ENCODE measurements around the gene ZNF236. TPM values are rescaled to one million over a fixed set of nuclear protein-coding genes. Genes with fewer than 3 reads are reported as not detected.

The ZNF236 gene
- total and polyA plus RNA-seq, 2 donors (not counting 3 experiments of a cell fraction or from before 2014, with no cell fraction given) = 4.5 to 14.7 TPM

- Histone ChIP-seq H3K4me2 (ENCODE audit: insufficient read depth, low read length) (no peak overlapping the region), H3K79me2 (ENCODE audit: control insufficient read depth, insufficient read depth, low read length) (no peaks in the 10 kb centered on the region), H4K20me1 (replicated peaks; ENCODE audit: control insufficient read depth, extremely low read depth, insufficient read depth, low read length) (no peaks in the 10 kb centered on the region), H3K9ac (replicated peaks; ENCODE audit: extremely low read depth, insufficient read depth, low read length) (no peak overlapping the region), H2AFZ (ENCODE audit: low read depth, low read length) (no peak overlapping the region), H3K9me1 (replicated peaks; ENCODE audit: control insufficient read depth, extremely low read depth, insufficient read depth, low read length) (no peaks in the 10 kb centered on the region), H3K27ac (ENCODE audit: insufficient read depth, low read depth, low read length) (no peak overlapping the region), H3K4me1 (ENCODE audit: control insufficient read depth, extremely low read depth, insufficient read depth, low read length) (no peaks in the 10 kb centered on the region), H3K9me3 (replicated peaks; ENCODE audit: control insufficient read depth, insufficient read depth, low read length) (no peaks in the 10 kb centered on the region), H3K36me3 (ENCODE audit: control insufficient read depth in 2 of 2, extremely low read depth in 1 of 2, insufficient read depth in 2 of 2, low read length in 2 of 2) (no peaks in the 10 kb centered on the region), H3K27me3 (ENCODE audit: control insufficient read depth in 2 of 2, insufficient read depth in 2 of 2, low read length in 2 of 2) (no peaks in the 10 kb centered on the region), H3K4me3 (replicated peaks in 1 of 3; ENCODE audit: insufficient read depth in 1 of 3, low read depth in 1 of 3, low read length in 3 of 3) (no peak overlapping the region)
- no TSS peak for BruUV-seq (replicated peaks)
- intact Hi-C loops (cut with micrococcal nuclease) (no loop called here), dilution Hi-C loops (cut with MboI; ENCODE audit: extremely low pct_ligation_motif_present, low sequenced_read_pairs) (no loop called here)
- POLR2A ChIA-PET = no interaction called here
- DNase-seq (ENCODE audit: low read depth, low spot score) (no peak), FAIRE-seq (no peak)
- TF ChIP-seq CTCF (IDR thresholded peaks at IDR 0.05; ENCODE audit: extremely low read depth in 1 of 2, insufficient read depth in 1 of 2, low read depth in 1 of 2, low read length in 2 of 2) = no peak
- TF ChIP-seq GATA2 (IDR thresholded peaks at IDR 0.05; ENCODE audit: insufficient read depth, insufficient read length, low read depth, low read length) = no peak
- TF ChIP-seq POLR2A (IDR thresholded peaks at IDR 0.05; ENCODE audit: low read depth, low read length) = no peak
- TF ChIP-seq JUN (IDR thresholded peaks at IDR 0.05; ENCODE audit: borderline replicate concordance, insufficient read depth, insufficient read length, low read depth) = no peak
- TF ChIP-seq MAX (IDR thresholded peaks at IDR 0.05; ENCODE audit: insufficient read depth, insufficient read length) = no peak
- no peak for TF ChIP-seq POLR2AphosphoS5 (IDR thresholded peaks at IDR 0.05; ENCODE audit: insufficient read depth, low read depth, low read length)
- no peak for TF ChIP-seq FOS (IDR thresholded peaks at IDR 0.05; ENCODE audit: borderline replicate concordance, insufficient read depth, low read length)
- TF ChIP-seq MYC (IDR thresholded peaks at IDR 0.05; ENCODE audit: low read depth, low read length) = no peak
- TF ChIP-seq EZH2 (IDR thresholded peaks at IDR 0.05; ENCODE audit: borderline replicate concordance, low read depth, low read length, severe bottlenecking) = no peak
- CTCF ChIA-PET = interaction anchor here (1.1 to 8.0 kb wide), 3 partner anchors 57 to 177 kb away, joined by 3 to 140 read pairs (median 3); no protein-coding TSS in a partner anchor
Observed at GRCh38 chr18:76979111-76979751, 156.9 kb downstream of the ZNF236 start.

Measured in endothelial cell of umbilical vein (primary cell).